Epidermal melanocyte (primary cell): Measurements from ENCODE around the gene PLXDC2.
"Not testable (repeated sequence)": the region's sequence is repeated elsewhere in the genome, so short reads cannot be mapped to it uniquely, and the experiment has no call there.

ENCODE experiments used
- DNase-seq: peaks from one replicate; pipeline ENCODE4 v3.0.0; 2011; ENCODE audit warnings: low spot score; ENCODE audit not compliant: insufficient read length

The PLXDC2 gene

GRCh38 chr10:20181434-20181833 is 365.2 kb downstream of the PLXDC2 start:
- DNase-seq: no peak

- DNase-seq: no peak
Measured at GRCh38 chr10:20185116-20185515, 368.9 kb downstream of the PLXDC2 start.

- DNase-seq: not testable (repeated sequence)
Measured at GRCh38 chr10:20191392-20191791, 375.2 kb downstream of the PLXDC2 start.

GRCh38 chr10:20195076-20195475 is 378.8 kb downstream of the PLXDC2 start:
- no peak for DNase-seq

GRCh38 chr10:20200758-20201157 is 384.5 kb downstream of the PLXDC2 start:
- DNase-seq: no peak

- no peak for DNase-seq
Measured at GRCh38 chr10:20202337-20202736, 386.1 kb downstream of the PLXDC2 start.

GRCh38 chr10:20207653-20208052 is 391.4 kb downstream of the PLXDC2 start:
- DNase-seq: no peak

GRCh38 chr10:20209098-20209497 is 392.9 kb downstream of the PLXDC2 start:
- DNase-seq: not testable (repeated sequence)

GRCh38 chr10:20215547-20216152 is 399.4 kb downstream of the PLXDC2 start:
- DNase-seq: no peak

GRCh38 chr10:20221356-20221755 is 405.1 kb downstream of the PLXDC2 start:
- no peak for DNase-seq

GRCh38 chr10:20228729-20229128 is 412.5 kb downstream of the PLXDC2 start:
- no peak for DNase-seq

- no peak for DNase-seq
Measured at GRCh38 chr10:20232079-20232705, 416.0 kb downstream of the PLXDC2 start.

- DNase-seq: no peak
Measured at GRCh38 chr10:20233423-20233822, 417.2 kb downstream of the PLXDC2 start.

GRCh38 chr10:20234579-20234978 is 418.3 kb downstream of the PLXDC2 start:
- no peak for DNase-seq

GRCh38 chr10:20237091-20237570 is 420.9 kb downstream of the PLXDC2 start:
- no peak for DNase-seq

GRCh38 chr10:20237586-20237985 is 421.4 kb downstream of the PLXDC2 start:
- no peak for DNase-seq

- no peak for DNase-seq
Measured at GRCh38 chr10:20240643-20241042, 424.4 kb downstream of the PLXDC2 start.

- no peak for DNase-seq
Measured at GRCh38 chr10:20247454-20247853, 431.2 kb downstream of the PLXDC2 start.

GRCh38 chr10:20247891-20248708 is 431.9 kb downstream of the PLXDC2 start:
- DNase-seq: no peak

- no peak for DNase-seq
Measured at GRCh38 chr10:20254078-20254477, 437.8 kb downstream of the PLXDC2 start.

GRCh38 chr10:20254497-20254896 is 438.3 kb downstream of the PLXDC2 start:
- DNase-seq: no peak

GRCh38 chr10:20256969-20257368 is 440.7 kb downstream of the PLXDC2 start:
- no peak for DNase-seq
